IMR-90 (cell line): Measurements from ENCODE around the gene GRIN2A.

Source experiments
- BHLHE40 ChIP-seq: fragments of 150-350 bp; IDR thresholded peaks from 2 replicates; pipeline ENCODE4 v1.6.1; 2016; ENCODE audit warnings: mild to moderate bottlenecking, low read depth, low read length
- CEBPB ChIP-seq: IDR thresholded peaks from 2 replicates; pipeline ENCODE4 v1.6.1; 2012; ENCODE audit warnings: low read depth, low read length, improper control_type of control experiment
- FOS ChIP-seq: fragments of 150-350 bp; IDR thresholded peaks from 2 replicates; pipeline ENCODE4 v1.6.1; 2016; ENCODE audit warnings: low read depth, low read length
- MAZ ChIP-seq: IDR thresholded peaks from 2 replicates; pipeline ENCODE4 v1.6.1; 2012; ENCODE audit warnings: low read depth, mild to moderate bottlenecking, low read length, improper control_type of control experiment, moderate library complexity, borderline replicate concordance
- MXI1 ChIP-seq: IDR thresholded peaks from 2 replicates; pipeline ENCODE4 v1.6.1; 2012; ENCODE audit warnings: low read depth, mild to moderate bottlenecking, low read length, moderate library complexity, borderline replicate concordance
- POLR2A ChIP-seq: IDR thresholded peaks from 2 replicates; pipeline ENCODE4 v1.6.1; 2012; ENCODE audit warnings: mild to moderate bottlenecking, low read depth, low read length
- RAD21 ChIP-seq: IDR thresholded peaks from 2 replicates; pipeline ENCODE4 v1.6.1; 2012; ENCODE audit warnings: low read length, improper control_type of control experiment
- RCOR1 ChIP-seq: IDR thresholded peaks from 2 replicates; pipeline ENCODE4 v1.6.1; 2012; ENCODE audit warnings: mild to moderate bottlenecking, low read length, improper control_type of control experiment; ENCODE audit not compliant: insufficient replicate concordance
- RFX5 ChIP-seq: IDR thresholded peaks from 2 replicates; pipeline ENCODE4 v1.8.0; 2012; ENCODE audit warnings: low read depth, mild to moderate bottlenecking, low read length, moderate library complexity
- SMC3 ChIP-seq: fragments of 150-350 bp; IDR thresholded peaks from 2 replicates; pipeline ENCODE4 v1.6.1; 2016; ENCODE audit warnings: low read depth, mild to moderate bottlenecking, antibody characterized with exemption, low read length, moderate library complexity
- TF ChIP-seq, protein P1 (sequence below): conservative IDR thresholded peaks from 2 replicates; pipeline ENCODE4 v1.5.1; 2012; ENCODE audit warnings: mild to moderate bottlenecking, low read depth, low read length, improper control_type of control experiment
- TF ChIP-seq, protein P2 (sequence below): fragments of 150-350 bp; IDR thresholded peaks from 2 replicates; pipeline ENCODE4 v1.6.1; 2017; ENCODE audit warnings: mild to moderate bottlenecking, antibody characterized with exemption, low read length, low read depth
- TF ChIP-seq, protein P3 (sequence below): fragments of 150-350 bp; IDR thresholded peaks from 2 replicates; pipeline ENCODE4 v1.6.1; 2016; ENCODE audit warnings: low read depth, mild to moderate bottlenecking, low read length, moderate library complexity, borderline replicate concordance

DNA sequence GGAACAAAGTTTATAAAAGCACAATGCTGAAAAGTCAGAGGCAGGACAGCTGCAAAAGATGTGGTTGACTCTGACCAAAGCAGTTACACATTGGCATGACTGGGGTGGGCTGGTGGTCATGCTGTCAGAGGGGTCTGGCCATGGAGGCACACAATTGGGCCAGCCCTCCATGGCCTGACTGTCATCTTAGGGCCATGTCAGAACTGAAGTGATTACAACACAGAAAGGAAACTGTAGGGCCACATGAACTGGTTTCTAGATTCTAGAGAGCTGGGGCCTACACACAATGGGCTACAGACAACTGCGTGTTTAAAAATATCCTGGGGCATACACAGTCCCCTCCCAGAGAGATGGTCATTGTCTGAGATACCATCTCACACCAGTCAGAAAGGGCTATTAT, 380.6 kb downstream of the GRIN2A start:
- TF ChIP-seq SMC3 (no peak), BHLHE40 (no peak), FOS (no peak), RAD21 (no peak), POLR2A (no peak), MAZ (no peak), RFX5 (no peak), CEBPB (no peak), MXI1 (no peak), RCOR1 (no peak)
- TF ChIP-seq, protein P1, sequence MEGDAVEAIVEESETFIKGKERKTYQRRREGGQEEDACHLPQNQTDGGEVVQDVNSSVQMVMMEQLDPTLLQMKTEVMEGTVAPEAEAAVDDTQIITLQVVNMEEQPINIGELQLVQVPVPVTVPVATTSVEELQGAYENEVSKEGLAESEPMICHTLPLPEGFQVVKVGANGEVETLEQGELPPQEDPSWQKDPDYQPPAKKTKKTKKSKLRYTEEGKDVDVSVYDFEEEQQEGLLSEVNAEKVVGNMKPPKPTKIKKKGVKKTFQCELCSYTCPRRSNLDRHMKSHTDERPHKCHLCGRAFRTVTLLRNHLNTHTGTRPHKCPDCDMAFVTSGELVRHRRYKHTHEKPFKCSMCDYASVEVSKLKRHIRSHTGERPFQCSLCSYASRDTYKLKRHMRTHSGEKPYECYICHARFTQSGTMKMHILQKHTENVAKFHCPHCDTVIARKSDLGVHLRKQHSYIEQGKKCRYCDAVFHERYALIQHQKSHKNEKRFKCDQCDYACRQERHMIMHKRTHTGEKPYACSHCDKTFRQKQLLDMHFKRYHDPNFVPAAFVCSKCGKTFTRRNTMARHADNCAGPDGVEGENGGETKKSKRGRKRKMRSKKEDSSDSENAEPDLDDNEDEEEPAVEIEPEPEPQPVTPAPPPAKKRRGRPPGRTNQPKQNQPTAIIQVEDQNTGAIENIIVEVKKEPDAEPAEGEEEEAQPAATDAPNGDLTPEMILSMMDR = no peak
- TF ChIP-seq, protein P2, sequence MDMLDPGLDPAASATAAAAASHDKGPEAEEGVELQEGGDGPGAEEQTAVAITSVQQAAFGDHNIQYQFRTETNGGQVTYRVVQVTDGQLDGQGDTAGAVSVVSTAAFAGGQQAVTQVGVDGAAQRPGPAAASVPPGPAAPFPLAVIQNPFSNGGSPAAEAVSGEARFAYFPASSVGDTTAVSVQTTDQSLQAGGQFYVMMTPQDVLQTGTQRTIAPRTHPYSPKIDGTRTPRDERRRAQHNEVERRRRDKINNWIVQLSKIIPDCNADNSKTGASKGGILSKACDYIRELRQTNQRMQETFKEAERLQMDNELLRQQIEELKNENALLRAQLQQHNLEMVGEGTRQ = no peak
- TF ChIP-seq, protein P3, sequence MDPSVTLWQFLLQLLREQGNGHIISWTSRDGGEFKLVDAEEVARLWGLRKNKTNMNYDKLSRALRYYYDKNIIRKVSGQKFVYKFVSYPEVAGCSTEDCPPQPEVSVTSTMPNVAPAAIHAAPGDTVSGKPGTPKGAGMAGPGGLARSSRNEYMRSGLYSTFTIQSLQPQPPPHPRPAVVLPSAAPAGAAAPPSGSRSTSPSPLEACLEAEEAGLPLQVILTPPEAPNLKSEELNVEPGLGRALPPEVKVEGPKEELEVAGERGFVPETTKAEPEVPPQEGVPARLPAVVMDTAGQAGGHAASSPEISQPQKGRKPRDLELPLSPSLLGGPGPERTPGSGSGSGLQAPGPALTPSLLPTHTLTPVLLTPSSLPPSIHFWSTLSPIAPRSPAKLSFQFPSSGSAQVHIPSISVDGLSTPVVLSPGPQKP = no peak
